Keratinocyte (primary cell): Measurements from ENCODE around the gene GSTCD. TPM values are rescaled to one million over a fixed set of nuclear protein-coding genes. Genes with fewer than 3 reads are reported as not detected.
A peak's percentile ranks its signal among the peaks of the same experiment; 100 is the strongest.
"Not testable (repeated sequence)": the region's sequence is repeated elsewhere in the genome, so short reads cannot be mapped to it uniquely, and the experiment has no call there.

Experiments
- DNase-seq: peaks from one replicate; pipeline ENCODE4 v3.0.0-alpha.2; 2011; ENCODE audit warnings: low read depth, missing footprints, low spot score
- FAIRE-seq: peaks from 2 replicates; lab custom pipeline; 2011; peaks lifted over from hg19 to GRCh38; lab: Jason Lieb, UNC
- H2AFZ ChIP-seq: 2 replicates; pipeline ENCODE4 v1.6.0; 2012; ENCODE audit warnings: low read length, control low read depth, inconsistent platforms; ENCODE audit not compliant: control insufficient read depth
- H3K27ac ChIP-seq: 2 replicates; pipeline ENCODE4 v1.5.1; 2011; ENCODE audit warnings: low read length; ENCODE audit not compliant: control insufficient read depth, insufficient read depth
- H3K27me3 ChIP-seq: 3 replicates; pipeline ENCODE4 v1.6.0; 2011; ENCODE audit warnings: low read length; ENCODE audit not compliant: control insufficient read depth, insufficient read depth; ENCODE audit errors: extremely low read depth
- H3K36me3 ChIP-seq, 2 experiments: 2 replicates in 1 of 2; 3 replicates in 1 of 2; pipeline ENCODE4 v1.5.1; 2011; ENCODE audit warnings: low read length in 2 of 2, mild to moderate bottlenecking in 1 of 2; ENCODE audit not compliant: control insufficient read depth in 2 of 2, insufficient read depth in 2 of 2; ENCODE audit errors: extremely low read depth in 1 of 2
- H3K4me1 ChIP-seq: 3 replicates; pipeline ENCODE4 v1.5.1; 2011; ENCODE audit warnings: low read length; ENCODE audit not compliant: control insufficient read depth, insufficient read depth; ENCODE audit errors: extremely low read depth
- H3K4me2 ChIP-seq: 3 replicates; pipeline ENCODE4 v1.6.0; 2011; ENCODE audit warnings: low read depth, low read length; ENCODE audit not compliant: control insufficient read depth, insufficient read depth; ENCODE audit errors: extremely low read depth
- H3K4me3 ChIP-seq, 3 experiments: fragments of 200-600 bp in 1 of 3; sonication (generic) in 1 of 3; 2 replicates in 2 of 3; 3 replicates in 1 of 3; pipeline ENCODE4 v1.5.1; 2011 to 2016; ENCODE audit warnings: low read length in 3 of 3, mild to moderate bottlenecking in 3 of 3, control low read depth in 2 of 3, inconsistent platforms in 1 of 3, low read depth in 1 of 3, mixed read lengths in 1 of 3, mixed run types in 1 of 3, moderate library complexity in 1 of 3; ENCODE audit not compliant: control insufficient read depth in 2 of 3, insufficient read depth in 2 of 3; ENCODE audit errors: extremely low read depth in 1 of 3
- H3K79me2 ChIP-seq: 2 replicates; pipeline ENCODE4 v1.6.0; 2012; ENCODE audit warnings: low read length; ENCODE audit not compliant: control insufficient read depth, insufficient read depth
- H3K9ac ChIP-seq: 3 replicates; pipeline ENCODE4 v1.6.0; 2011; ENCODE audit warnings: low read length; ENCODE audit not compliant: control insufficient read depth, insufficient read depth; ENCODE audit errors: extremely low read depth
- H3K9me1 ChIP-seq: 3 replicates; pipeline ENCODE4 v1.6.0; 2011; ENCODE audit warnings: low read length; ENCODE audit not compliant: control insufficient read depth, insufficient read depth; ENCODE audit errors: extremely low read depth
- H3K9me3 ChIP-seq: 2 replicates; pipeline ENCODE4 v1.5.1; 2012; ENCODE audit warnings: low read depth, low read length; ENCODE audit not compliant: control insufficient read depth
- H4K20me1 ChIP-seq: 3 replicates; pipeline ENCODE4 v1.6.0; 2011; ENCODE audit warnings: low read length; ENCODE audit not compliant: control insufficient read depth, insufficient read depth; ENCODE audit errors: extremely low read depth
- EZH2 ChIP-seq: IDR thresholded peaks from one replicate; pipeline ENCODE4 v1.6.1; 2012; ENCODE audit warnings: inconsistent platforms, mild to moderate bottlenecking, low read length, moderate library complexity
- dilution Hi-C: fragments of 300-500 bp; cut with MboI; formaldehyde crosslinking; loops from one replicate; pipeline ENCODE4 v1.7.0; 2020; ENCODE audit warnings: low sequenced_read_pairs; ENCODE audit not compliant: extremely low pct_ligation_motif_present
- polyA plus RNA-seq, 5 experiments: library from polyadenylated mRNA; depleted of rRNA in 3 of 5; stranded (reverse) in 3 of 5; stranded (forward) in 1 of 5; unstranded in 1 of 5; fragments of >200 nt; gene quantifications; 1 replicate in 1 of 5; 2 replicates in 3 of 5; 3 replicates in 1 of 5; pipeline versions ENCODE4 v1.2.1 to v1.2.3, GENCODE V29; 2011 to 2012; ENCODE audit warnings: missing spikeins in 2 of 5, low read depth in 1 of 5, low replicate concordance in 1 of 5
- TF ChIP-seq, protein P1 (sequence below), 3 experiments: IDR thresholded peaks in 1 of 3; conservative IDR thresholded peaks in 1 of 3; optimal IDR thresholded peaks in 1 of 3; 2 replicates in 2 of 3; 3 replicates in 1 of 3; pipeline versions ENCODE3 to v1.5.1; 2011; ENCODE audit warnings: low read length in 3 of 3, mild to moderate bottlenecking in 3 of 3, moderate library complexity in 2 of 3, control low read depth in 1 of 3, inconsistent platforms in 1 of 3; ENCODE audit not compliant: insufficient read depth in 2 of 3; ENCODE audit errors: extremely low read depth in 1 of 3

Gene GSTCD
- polyA plus RNA-seq, 1 donor (not counting 4 experiments of a cell fraction or from before 2014, with no cell fraction given) = 23.2 TPM

DNA sequence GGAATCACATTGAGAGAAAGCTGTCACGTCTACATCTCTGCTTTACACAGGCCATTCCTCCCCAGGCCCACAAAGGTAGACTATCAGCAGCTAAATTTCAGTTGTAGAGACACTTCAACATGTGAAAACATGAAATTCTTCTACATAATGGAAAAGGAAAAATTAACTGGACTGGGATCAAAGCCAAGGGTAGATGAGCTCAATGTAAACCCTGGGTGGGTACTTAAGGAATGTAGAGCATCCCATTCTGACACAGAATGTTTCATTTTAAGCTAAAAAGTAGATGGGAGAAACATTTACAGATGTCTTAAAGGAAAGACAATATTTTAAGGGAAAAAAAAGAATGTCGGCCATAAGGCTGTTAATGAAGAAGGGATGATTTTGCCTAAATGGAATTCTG is 135.4 kb downstream of the GSTCD start:
- no peaks in the 10 kb centered on the region for H3K9me1 ChIP-seq
- H2AFZ ChIP-seq = no peak overlapping the region
- H3K27ac ChIP-seq = no peak overlapping the region
- FAIRE-seq (no peak), DNase-seq (no peak)
- dilution Hi-C loops = no loop called here
- H3K79me2 ChIP-seq = no peaks in the 10 kb centered on the region
- H3K27me3 ChIP-seq = no peaks in the 10 kb centered on the region
- H3K4me1 ChIP-seq = peaks cover 7% of the 10 kb centered on the region
- H3K4me3 ChIP-seq = no peak overlapping the region
- H3K4me2 ChIP-seq = peak overlapping the region; percentile 1
- H3K9me3 ChIP-seq = no peaks in the 10 kb centered on the region
- no peak for TF ChIP-seq EZH2
- peaks cover 0 to 2% of the 10 kb centered on the region in 2 experiments for H3K36me3 ChIP-seq
- H4K20me1 ChIP-seq = no peaks in the 10 kb centered on the region
- no peak overlapping the region for H3K9ac ChIP-seq

DNA sequence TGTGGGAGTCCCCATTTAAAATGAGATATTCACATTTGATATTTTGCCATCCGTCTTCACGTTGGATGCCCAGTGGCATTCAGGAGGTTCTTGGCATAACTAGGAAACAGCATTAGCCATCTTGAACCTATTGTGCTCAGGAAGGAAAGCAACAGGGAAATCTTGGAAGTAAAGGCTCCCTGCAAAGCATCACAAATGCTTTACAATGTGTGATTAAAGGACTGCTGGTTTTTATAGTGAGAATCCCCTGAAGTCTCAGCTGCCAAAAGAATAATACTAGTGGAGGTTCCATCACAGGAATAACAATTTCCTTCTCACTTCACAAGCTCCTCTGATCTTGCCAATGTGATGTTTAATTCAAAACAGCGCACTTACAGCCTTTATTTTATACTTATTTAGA is 137.0 kb downstream of the GSTCD start:
- H3K27ac ChIP-seq = no peak overlapping the region
- DNase-seq (no peak), FAIRE-seq (no peak)
- no peaks in the 10 kb centered on the region for H3K9me3 ChIP-seq
- H3K36me3 ChIP-seq = peaks cover 0 to 2% of the 10 kb centered on the region in 2 experiments
- no peak overlapping the region for H3K9ac ChIP-seq
- dilution Hi-C loops = no loop called here
- no peak overlapping the region for H3K4me3 ChIP-seq
- no peaks in the 10 kb centered on the region for H3K9me1 ChIP-seq
- no peaks in the 10 kb centered on the region for H3K79me2 ChIP-seq
- no peak for TF ChIP-seq EZH2
- TF ChIP-seq, protein P1, sequence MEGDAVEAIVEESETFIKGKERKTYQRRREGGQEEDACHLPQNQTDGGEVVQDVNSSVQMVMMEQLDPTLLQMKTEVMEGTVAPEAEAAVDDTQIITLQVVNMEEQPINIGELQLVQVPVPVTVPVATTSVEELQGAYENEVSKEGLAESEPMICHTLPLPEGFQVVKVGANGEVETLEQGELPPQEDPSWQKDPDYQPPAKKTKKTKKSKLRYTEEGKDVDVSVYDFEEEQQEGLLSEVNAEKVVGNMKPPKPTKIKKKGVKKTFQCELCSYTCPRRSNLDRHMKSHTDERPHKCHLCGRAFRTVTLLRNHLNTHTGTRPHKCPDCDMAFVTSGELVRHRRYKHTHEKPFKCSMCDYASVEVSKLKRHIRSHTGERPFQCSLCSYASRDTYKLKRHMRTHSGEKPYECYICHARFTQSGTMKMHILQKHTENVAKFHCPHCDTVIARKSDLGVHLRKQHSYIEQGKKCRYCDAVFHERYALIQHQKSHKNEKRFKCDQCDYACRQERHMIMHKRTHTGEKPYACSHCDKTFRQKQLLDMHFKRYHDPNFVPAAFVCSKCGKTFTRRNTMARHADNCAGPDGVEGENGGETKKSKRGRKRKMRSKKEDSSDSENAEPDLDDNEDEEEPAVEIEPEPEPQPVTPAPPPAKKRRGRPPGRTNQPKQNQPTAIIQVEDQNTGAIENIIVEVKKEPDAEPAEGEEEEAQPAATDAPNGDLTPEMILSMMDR (optimal IDR thresholded peaks at IDR 0.05 in 1 of 3, IDR thresholded peaks at IDR 0.05 in 1 of 3, conservative IDR thresholded peaks at IDR 0.05 in 1 of 3; ENCODE audit: extremely low read depth in 1 of 3, insufficient read depth in 2 of 3, low read length in 3 of 3) = no peak
- H3K4me2 ChIP-seq = no peak overlapping the region
- H3K27me3 ChIP-seq = no peaks in the 10 kb centered on the region
- H4K20me1 ChIP-seq = no peaks in the 10 kb centered on the region
- H2AFZ ChIP-seq = no peak overlapping the region
- peaks cover 7% of the 10 kb centered on the region for H3K4me1 ChIP-seq

- H4K20me1 ChIP-seq, DNase-seq, H3K4me2 ChIP-seq, FAIRE-seq, H3K27ac ChIP-seq, H3K9me1 ChIP-seq, H2AFZ ChIP-seq, H3K4me1 ChIP-seq, H3K9me3 ChIP-seq, H3K36me3 ChIP-seq, H3K9ac ChIP-seq, dilution Hi-C loops, H3K4me3 ChIP-seq, H3K79me2 ChIP-seq, H3K27me3 ChIP-seq: not testable (repeated sequence)
Measured at GRCh38 chr4:105848359-105848758, 139.8 kb downstream of the GSTCD start.
